DMS79 treated with DMSO at 0.1 percent for 48 hours (cell line): ENCODE measurements around the gene YJU2.
A peak's percentile ranks its signal among the peaks of the same experiment; 100 is the strongest.

Source experiments
- DNase-seq: peaks from one replicate; lab custom pipeline; 2025; lab: John Stamatoyannopoulos, UW

Gene YJU2

GRCh38 chr19:4298810-4299550 is 52.1 kb downstream of the YJU2 start:
- DNase-seq = no peak

GRCh38 chr19:4300589-4300988 is 53.7 kb downstream of the YJU2 start:
- DNase-seq = no peak

GRCh38 chr19:4301590-4302242 is 54.8 kb downstream of the YJU2 start:
- no peak for DNase-seq

GRCh38 chr19:4302243-4302640 is 55.4 kb downstream of the YJU2 start, which contains the start of gene TMIGD2:
TMIGD2 (minus strand) TSS chr19:4302389; CDS start chr19:4302385, 4 bp downstream.
- no peak for DNase-seq

- DNase-seq = no peak
These were observed 57.1 kb downstream of the YJU2 start for GRCh38 chr19:4303819-4304537.

- DNase-seq = peak; percentile 52
These were observed 57.8 kb downstream of the YJU2 start, which contains the start of gene FSD1 for GRCh38 chr19:4304538-4305256. FSD1 (plus strand) TSS chr19:4304598; CDS start chr19:4304747, 149 bp downstream.

GRCh38 chr19:4305257-4305612 is 58.4 kb downstream of the YJU2 start:
- no peak for DNase-seq

- no peak for DNase-seq
These were observed 58.8 kb downstream of the YJU2 start for GRCh38 chr19:4305659-4306058.

GRCh38 chr19:4310247-4311121 is 63.6 kb downstream of the YJU2 start:
- no peak for DNase-seq

GRCh38 chr19:4313847-4314490 is 67.1 kb downstream of the YJU2 start:
- no peak for DNase-seq

- DNase-seq = no peak
These were observed 70.1 kb downstream of the YJU2 start for GRCh38 chr19:4316956-4317355.

- DNase-seq = no peak
These were observed 71.6 kb downstream of the YJU2 start for GRCh38 chr19:4318460-4318859.
